Ishikawa (cell line): ENCODE results near the gene REXO5.

ENCODE experiments used
- CEBPB ChIP-seq: IDR thresholded peaks from 2 replicates; pipeline ENCODE4 v1.6.1; 2012
- CREB1 ChIP-seq: IDR thresholded peaks from 2 replicates; pipeline ENCODE4 v1.6.1; 2012; ENCODE audit warnings: low read depth
- EGR1 ChIP-seq: IDR thresholded peaks from 2 replicates; pipeline ENCODE4 v1.6.1; 2012
- EP300 ChIP-seq: IDR thresholded peaks from 2 replicates; pipeline ENCODE4 v1.6.1; 2012; ENCODE audit warnings: borderline replicate concordance
- FOXM1 ChIP-seq: IDR thresholded peaks from 2 replicates; pipeline ENCODE4 v1.6.1; 2012; ENCODE audit warnings: low read depth, borderline replicate concordance
- NFIC ChIP-seq: IDR thresholded peaks from 2 replicates; pipeline ENCODE4 v1.6.1; 2012
- RAD21 ChIP-seq: IDR thresholded peaks from 2 replicates; pipeline ENCODE4 v1.6.1; 2012; ENCODE audit warnings: low read depth
- TAF1 ChIP-seq: IDR thresholded peaks from 2 replicates; pipeline ENCODE4 v1.6.1; 2012; ENCODE audit warnings: low read depth, mild to moderate bottlenecking
- TCF12 ChIP-seq: IDR thresholded peaks from 2 replicates; pipeline ENCODE4 v1.6.1; 2012; ENCODE audit warnings: low read depth
- TEAD4 ChIP-seq: IDR thresholded peaks from 2 replicates; pipeline ENCODE4 v1.6.1; 2012
- YY1 ChIP-seq: IDR thresholded peaks from 2 replicates; pipeline ENCODE4 v1.6.1; 2012; ENCODE audit warnings: low read depth
- ZBTB7A ChIP-seq: IDR thresholded peaks from 2 replicates; pipeline ENCODE4 v1.6.1; 2012; ENCODE audit warnings: low read depth
- TF ChIP-seq, protein P1 (sequence below): IDR thresholded peaks from 2 replicates; pipeline ENCODE4 v1.6.1; 2012
- TF ChIP-seq, protein P2 (sequence below): IDR thresholded peaks from 2 replicates; pipeline ENCODE4 v1.6.1; 2012; ENCODE audit warnings: low read depth, mild to moderate bottlenecking
- TF ChIP-seq, protein P3 (sequence below): IDR thresholded peaks from 2 replicates; pipeline ENCODE4 v1.6.1; 2012

REXO5 gene

DNA sequence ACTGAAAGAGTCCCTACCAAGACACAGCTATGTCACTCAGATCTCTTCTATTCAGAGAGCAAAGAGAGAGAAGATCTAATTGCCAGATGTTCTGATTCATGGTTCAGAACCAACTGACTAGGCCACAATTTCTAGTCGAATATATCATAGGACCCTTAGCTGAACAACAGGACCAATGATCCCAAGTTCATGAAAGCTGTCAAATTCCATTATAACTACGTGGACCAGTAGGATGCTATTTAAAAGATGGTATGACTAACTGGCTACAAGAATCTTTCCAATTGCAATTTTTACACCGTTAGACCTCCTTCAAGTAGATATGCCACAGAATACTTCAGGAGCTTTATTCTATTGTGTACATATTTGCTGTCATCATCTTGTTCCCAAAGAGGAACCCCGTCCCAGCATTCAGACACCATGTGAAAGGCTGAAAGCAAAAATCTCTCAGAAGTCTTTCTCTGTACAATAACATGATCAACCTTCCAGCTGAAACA lies 67.8 kb downstream of the REXO5 start:
- TF ChIP-seq YY1 (no peak), EP300 (no peak), CREB1 (no peak), EGR1 (no peak), TEAD4 (no peak), ZBTB7A (no peak), FOXM1 (no peak), TAF1 (no peak)

GRCh38 chr16:20875355-20875650 lies 69.0 kb downstream of the REXO5 start:
- TF ChIP-seq TCF12: no peak
- TF ChIP-seq ZBTB7A: no peak
- TF ChIP-seq CREB1: no peak

DNA sequence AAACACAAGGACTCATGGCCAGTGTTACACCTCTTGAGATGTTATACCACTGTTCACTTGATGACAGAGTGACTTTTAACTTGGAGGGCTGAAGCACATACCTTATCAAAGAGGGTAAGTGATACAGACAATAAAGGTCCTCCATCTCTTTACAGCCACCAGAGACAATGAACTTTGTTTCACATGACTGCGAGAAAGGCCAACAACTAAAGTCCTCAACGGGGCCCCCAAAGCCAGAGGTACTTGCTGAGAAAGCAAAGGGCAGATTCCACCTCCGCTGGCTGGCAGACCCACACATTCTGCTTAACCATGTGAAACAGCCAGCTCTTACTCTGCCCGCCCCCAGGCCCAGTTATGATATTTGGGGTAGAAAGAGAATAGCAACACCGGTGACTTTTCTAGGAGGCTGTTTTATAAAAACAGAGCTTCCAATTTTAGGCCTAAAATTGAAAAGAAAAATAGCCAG lies 72.4 kb downstream of the REXO5 start:
- TF ChIP-seq CEBPB (no peak), TCF12 (no peak), RAD21 (no peak), YY1 (no peak), TEAD4 (no peak), EGR1 (no peak), EP300 (no peak), TAF1 (no peak), FOXM1 (no peak), NFIC (no peak), ZBTB7A (no peak), CREB1 (no peak)
- TF ChIP-seq, protein P1, sequence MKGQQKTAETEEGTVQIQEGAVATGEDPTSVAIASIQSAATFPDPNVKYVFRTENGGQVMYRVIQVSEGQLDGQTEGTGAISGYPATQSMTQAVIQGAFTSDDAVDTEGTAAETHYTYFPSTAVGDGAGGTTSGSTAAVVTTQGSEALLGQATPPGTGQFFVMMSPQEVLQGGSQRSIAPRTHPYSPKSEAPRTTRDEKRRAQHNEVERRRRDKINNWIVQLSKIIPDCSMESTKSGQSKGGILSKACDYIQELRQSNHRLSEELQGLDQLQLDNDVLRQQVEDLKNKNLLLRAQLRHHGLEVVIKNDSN: no peak
- TF ChIP-seq, protein P2, sequence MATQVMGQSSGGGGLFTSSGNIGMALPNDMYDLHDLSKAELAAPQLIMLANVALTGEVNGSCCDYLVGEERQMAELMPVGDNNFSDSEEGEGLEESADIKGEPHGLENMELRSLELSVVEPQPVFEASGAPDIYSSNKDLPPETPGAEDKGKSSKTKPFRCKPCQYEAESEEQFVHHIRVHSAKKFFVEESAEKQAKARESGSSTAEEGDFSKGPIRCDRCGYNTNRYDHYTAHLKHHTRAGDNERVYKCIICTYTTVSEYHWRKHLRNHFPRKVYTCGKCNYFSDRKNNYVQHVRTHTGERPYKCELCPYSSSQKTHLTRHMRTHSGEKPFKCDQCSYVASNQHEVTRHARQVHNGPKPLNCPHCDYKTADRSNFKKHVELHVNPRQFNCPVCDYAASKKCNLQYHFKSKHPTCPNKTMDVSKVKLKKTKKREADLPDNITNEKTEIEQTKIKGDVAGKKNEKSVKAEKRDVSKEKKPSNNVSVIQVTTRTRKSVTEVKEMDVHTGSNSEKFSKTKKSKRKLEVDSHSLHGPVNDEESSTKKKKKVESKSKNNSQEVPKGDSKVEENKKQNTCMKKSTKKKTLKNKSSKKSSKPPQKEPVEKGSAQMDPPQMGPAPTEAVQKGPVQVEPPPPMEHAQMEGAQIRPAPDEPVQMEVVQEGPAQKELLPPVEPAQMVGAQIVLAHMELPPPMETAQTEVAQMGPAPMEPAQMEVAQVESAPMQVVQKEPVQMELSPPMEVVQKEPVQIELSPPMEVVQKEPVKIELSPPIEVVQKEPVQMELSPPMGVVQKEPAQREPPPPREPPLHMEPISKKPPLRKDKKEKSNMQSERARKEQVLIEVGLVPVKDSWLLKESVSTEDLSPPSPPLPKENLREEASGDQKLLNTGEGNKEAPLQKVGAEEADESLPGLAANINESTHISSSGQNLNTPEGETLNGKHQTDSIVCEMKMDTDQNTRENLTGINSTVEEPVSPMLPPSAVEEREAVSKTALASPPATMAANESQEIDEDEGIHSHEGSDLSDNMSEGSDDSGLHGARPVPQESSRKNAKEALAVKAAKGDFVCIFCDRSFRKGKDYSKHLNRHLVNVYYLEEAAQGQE: no peak
- TF ChIP-seq, protein P3, sequence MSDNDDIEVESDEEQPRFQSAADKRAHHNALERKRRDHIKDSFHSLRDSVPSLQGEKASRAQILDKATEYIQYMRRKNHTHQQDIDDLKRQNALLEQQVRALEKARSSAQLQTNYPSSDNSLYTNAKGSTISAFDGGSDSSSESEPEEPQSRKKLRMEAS: no peak

- TF ChIP-seq YY1 (no peak), NFIC (no peak), EGR1 (no peak), TEAD4 (no peak), ZBTB7A (no peak), CEBPB (no peak), RAD21 (no peak), CREB1 (no peak)
- TF ChIP-seq, protein P2: no peak
Measured at GRCh38 chr16:20879175-20880040, 73.1 kb downstream of the REXO5 start.

DNA sequence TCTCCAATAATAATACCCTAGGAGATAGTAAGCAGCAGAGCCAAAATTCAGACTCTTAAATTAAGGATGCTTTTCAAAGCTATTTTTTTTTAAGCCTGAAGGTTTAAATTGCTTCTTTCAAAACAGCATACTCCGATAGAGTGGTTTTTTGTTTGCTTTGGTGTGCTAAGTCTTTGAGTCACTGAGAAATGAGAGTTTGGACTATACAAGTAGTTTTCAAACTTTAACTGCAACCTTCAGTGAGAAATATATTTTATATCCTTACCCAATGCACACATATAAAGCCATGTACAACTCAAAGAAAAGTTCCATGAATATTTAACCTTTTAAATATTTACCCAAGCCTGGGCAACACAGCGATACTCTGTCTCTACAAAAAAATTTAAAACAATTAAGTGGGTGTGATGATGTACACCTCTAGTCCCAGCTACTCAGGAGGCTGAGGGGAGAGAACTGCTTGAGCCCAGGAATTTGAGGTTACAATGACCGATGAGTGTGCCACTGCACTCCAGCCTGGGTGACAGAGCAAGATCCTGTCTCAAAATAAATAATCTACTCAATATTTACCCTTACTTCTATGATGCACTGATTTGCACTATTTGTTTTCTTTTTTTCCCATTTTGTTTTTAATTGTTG lies 74.7 kb downstream of the REXO5 start:
- TF ChIP-seq EP300 (no peak), YY1 (no peak), TCF12 (no peak), FOXM1 (no peak), EGR1 (no peak), NFIC (no peak), CREB1 (no peak)
- TF ChIP-seq, protein P1: no peak

- TF ChIP-seq CEBPB: no peak
- no peak for TF ChIP-seq EP300
- TF ChIP-seq, protein P2: no peak
Measured at GRCh38 chr16:20881503-20881878, 75.2 kb downstream of the REXO5 start.
